Measurements from ENCODE around the gene CHPF.
A peak's percentile ranks its signal among the peaks of the same experiment; 100 is the strongest.

The CHPF gene

GRCh38 chr2:219543596-219544358, at the start of gene CHPF, which contains the start of gene TMEM198:
TSS of gene CHPF (minus strand) at chr2:219543809. CDS start at chr2:219543538, 271 bp downstream.
TSS of gene TMEM198 (plus strand) at chr2:219544028. CDS start at chr2:219544728, 700 bp downstream.
- peak; percentile 94 for DNase-seq (ENCODE audit: low spot score)

DNA sequence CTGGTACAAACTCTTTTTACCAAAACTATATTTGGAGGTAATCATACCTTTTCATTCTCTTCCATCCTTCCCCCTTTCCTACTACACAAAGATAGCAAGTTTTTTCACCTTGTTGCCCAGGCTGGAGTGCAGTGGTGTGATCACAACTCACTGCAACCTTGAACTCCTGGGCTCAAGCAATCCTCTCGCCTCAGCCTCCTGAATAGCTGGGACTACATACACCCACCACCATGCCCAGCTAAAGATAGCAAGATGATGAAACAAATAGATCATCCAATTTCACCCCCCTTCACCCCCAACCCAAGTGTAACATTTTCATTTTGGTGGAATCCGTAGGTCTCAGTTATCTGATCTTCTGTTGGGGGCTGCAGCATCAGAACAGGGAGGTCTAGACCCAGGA, 49.5 kb upstream of the CHPF start:
- DNase-seq (ENCODE audit: low spot score), result no peak

DNA sequence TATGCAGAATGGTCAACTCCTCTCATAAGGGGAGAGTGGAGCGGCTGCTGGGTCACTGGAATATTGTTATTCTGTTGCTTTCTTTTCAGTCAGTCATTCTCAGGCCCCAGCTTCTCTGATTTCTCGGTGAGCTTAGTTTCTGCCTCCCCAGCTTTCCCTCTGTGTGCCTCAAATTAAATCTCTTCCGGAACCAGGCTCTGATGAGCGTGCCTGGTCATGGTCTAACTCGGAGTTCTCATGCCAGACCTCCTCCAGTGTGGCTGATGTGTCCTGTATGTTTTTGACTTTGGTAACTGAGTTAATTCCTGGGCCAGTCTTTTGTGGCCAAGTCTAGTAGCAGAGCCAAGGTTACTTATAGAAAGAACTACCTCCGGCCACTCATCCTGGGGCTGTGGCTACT, 49.1 kb upstream of the CHPF start:
- no peak for DNase-seq (ENCODE audit: low spot score)

DNA sequence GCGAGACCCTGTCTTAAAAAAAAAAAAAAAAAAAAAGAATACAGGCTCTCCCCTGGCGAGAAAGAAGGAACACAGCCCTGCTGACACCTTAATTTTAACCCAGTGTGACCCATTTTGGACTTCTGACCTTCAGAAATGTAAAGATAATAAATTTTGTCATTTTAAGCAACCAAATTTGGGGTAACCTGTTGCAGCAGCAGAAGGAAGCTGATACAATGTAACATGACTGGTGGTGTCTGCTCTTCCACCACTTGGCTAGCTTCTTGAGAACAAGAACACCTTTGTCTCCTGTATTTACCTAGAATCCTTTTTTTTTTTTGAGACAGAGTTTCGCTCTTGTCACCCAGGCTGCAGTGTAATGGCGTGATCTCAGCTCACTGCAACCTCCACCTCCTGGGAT, 47.5 kb upstream of the CHPF start:
- DNase-seq (ENCODE audit: low spot score), result no peak

DNA sequence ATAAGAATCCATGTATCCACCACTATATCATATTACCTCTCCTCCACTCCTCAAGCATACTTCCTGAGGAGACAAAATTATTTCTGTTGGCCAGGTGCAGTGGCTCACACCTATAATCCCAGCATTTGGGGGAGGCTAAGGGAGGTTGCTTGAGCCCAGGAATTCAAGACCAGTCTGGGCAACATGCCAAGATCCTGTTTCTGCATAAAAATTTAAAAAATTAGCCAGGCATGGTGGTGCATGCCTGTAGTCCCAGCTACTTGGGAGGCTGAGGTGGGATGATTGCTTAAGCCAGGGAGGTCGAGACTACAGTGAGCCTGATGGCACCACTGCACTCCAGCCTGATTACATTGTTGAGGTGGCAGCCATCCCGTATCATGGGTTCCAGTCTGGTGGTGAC, 37.7 kb upstream of the CHPF start:
- DNase-seq (ENCODE audit: low spot score), result no peak

- DNase-seq (ENCODE audit: low spot score), result no peak
Observed at GRCh38 chr2:219578811-219579613, 35.4 kb upstream of the CHPF start.

GRCh38 chr2:219576505-219577388, 33.1 kb upstream of the CHPF start:
- no peak for DNase-seq (ENCODE audit: low spot score)

DNA sequence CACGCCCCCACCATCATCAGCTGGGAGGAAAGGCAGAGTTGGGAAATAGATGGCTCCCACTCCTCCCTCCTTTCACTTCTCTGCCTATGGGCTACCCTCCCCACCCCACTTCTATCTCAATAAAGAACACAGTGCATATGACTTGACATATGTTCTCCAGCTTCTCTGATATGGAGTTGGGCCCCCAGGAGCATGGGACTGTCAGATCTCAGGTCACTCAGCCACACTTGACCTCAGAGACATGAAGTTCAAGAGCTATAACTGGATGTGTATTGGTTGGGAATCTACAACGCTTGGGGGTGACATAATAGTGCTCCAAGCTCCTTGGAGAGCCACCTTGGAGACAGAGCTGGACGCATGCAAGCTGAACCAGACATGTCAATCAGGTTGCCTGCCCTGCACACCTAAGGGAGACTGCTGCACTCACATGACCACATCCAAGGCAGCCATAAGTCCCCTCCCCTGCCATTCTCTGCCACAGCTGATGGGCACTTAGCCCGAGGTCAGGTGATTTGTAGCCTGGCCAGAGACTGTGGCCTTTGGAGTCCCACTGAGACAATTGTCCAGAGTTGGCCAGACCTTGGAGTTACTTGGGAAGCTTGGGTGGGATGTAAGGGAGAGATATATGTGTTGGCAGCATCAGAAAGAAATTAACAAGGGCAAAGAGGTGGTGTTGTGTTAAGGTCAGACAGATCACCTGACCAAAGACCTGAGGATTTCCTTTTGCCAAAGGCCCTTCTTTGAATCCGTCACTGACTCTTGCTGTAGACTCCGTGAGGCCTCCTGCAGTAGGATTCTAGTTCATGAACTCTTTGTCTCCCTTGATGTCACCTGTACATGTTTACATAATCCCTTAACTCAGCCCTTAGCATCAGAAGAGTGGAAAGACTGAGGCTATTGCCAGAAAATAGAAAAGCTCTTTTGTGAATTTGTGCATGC, 32.2 kb upstream of the CHPF start:
- no peak for DNase-seq (ENCODE audit: low spot score)

DNA sequence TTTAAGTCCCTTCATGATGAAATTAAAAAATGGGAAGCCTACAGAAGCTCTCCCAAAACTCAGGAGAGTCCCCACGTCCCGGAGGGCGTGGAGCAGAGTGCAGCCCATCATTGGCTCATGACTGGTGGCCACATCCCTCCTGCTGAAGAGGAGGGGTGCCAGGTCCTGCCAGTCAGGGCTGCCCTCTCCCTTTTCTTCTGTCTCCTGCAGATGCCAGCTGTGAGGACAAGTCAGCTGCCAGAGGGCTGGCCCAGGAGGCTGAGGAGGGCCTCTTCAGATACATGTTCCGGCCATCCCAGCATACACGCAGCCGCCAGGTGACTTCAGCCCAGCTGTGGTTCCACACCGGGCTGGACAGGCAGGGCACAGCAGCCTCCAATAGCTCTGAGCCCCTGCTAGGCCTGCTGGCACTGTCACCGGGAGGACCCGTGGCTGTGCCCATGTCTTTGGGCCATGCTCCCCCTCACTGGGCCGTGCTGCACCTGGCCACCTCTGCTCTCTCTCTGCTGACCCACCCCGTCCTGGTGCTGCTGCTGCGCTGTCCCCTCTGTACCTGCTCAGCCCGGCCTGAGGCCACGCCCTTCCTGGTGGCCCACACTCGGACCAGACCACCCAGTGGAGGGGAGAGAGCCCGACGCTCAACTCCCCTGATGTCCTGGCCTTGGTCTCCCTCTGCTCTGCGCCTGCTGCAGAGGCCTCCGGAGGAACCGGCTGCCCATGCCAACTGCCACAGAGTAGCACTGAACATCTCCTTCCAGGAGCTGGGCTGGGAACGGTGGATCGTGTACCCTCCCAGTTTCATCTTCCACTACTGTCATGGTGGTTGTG, 31.1 kb upstream of the CHPF start:
- DNase-seq (ENCODE audit: low spot score), result no peak

GRCh38 chr2:219573166-219573565, 29.6 kb upstream of the CHPF start:
- no peak for DNase-seq (ENCODE audit: low spot score)

DNA sequence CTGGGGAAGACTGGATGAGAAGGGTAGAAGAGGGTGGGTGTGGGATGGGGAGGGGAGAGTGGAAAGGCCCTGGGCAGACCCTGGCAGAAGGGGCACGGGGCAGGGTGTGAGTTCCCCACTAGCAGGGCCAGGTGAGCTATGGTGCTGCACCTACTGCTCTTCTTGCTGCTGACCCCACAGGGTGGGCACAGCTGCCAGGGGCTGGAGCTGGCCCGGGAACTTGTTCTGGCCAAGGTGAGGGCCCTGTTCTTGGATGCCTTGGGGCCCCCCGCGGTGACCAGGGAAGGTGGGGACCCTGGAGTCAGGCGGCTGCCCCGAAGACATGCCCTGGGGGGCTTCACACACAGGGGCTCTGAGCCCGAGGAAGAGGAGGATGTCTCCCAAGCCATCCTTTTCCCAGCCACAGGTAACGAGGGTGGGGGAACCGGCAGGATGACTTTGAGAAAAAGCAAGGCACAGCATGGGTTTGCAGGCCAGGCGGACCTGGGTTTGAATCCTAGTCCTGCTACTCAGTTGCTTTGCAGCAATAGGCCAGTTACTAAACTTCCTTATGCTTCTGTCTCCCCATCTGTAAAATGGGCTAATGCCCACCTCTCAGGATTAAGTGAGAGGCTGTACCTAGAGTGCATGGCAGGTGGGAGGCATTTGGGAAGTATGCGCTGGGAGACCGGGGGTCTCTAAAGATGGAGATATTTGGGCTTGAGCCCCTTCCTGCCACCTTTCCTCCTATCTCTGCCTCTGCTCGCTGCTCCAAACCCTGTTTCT, 28.8 kb upstream of the CHPF start, which contains the start of gene INHA:
TSS of gene INHA (plus strand) at position 74 of the 765 bp plus-strand sequence. CDS start at position 139, 65 bp downstream.
- no peak for DNase-seq (ENCODE audit: low spot score)

DNA sequence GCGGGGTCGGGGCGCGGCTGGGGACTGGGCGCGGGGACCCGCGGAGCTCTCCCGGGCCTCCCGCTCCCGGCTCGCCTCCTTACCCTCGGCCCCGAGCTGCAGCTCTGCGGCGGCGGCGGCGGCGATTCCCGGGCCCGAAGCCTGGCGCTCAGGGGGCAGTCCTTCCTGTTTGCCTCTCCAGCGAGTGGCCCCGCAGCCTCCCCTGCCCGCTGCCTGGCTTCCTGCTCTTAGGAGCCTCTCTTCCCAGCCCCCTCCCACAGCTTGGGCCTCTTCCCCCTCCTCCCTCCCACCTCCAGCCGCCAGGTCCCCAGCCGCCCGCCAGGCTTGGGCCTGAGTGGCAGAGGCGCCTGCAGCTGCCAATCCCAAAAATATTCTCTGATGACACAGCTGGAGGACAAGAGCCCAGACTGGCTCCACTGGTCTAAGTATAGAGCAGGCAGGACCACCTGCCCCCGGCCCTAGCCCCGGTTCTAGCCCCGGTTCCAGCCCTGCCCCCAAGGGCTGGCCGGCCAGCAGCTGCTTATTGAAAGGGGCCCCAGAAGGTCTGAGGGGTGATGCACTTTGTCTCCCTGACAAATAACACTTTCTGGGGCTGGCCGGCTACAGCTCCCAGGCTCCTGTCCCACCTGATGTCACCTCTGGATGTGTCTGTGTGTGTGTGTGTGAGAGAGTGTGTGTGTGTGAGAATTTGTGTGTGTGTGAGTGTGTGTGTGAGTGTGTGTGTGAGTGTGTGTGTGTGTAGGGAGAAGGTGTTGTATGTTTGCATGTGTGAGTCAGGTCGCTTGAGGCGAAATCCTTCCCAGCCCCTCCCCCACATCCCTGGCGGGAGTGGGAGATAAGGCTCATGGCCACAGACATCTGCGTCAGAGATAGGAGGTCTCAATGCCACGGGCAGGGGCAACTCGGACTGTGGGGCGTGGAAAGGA, 28.0 kb upstream of the CHPF start, which contains the start of gene OBSL1:
TSS of gene OBSL1 (minus strand) at position 229 of the 926 bp plus-strand sequence. CDS start 307 bp downstream, outside the sequence.
- DNase-seq (ENCODE audit: low spot score), result peak; percentile 8

GRCh38 chr2:219570924-219571310, 27.3 kb upstream of the CHPF start:
- DNase-seq (ENCODE audit: low spot score), result no peak

GRCh38 chr2:219570194-219570923, 26.8 kb upstream of the CHPF start:
- no peak for DNase-seq (ENCODE audit: low spot score)

DNA sequence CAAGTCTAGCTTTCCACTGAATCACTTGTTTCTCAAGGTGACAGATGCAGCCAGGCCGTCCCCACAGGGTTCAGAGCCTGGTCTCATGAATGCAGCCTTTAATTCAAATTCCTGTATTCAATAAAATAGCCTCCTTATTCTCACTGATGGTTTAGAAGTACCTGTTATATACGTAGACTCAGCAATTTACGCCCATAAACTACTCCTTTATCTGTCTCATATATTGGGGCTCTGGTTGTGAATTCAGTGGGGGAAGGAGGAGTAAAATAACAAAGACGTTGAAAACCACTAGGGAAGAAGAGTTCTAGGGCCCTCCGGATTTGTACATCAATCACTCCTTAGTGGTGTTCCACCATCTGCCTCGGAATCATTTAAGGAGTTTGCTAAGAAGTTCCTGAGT, 26.0 kb upstream of the CHPF start:
- DNase-seq (ENCODE audit: low spot score), result no peak

DNA sequence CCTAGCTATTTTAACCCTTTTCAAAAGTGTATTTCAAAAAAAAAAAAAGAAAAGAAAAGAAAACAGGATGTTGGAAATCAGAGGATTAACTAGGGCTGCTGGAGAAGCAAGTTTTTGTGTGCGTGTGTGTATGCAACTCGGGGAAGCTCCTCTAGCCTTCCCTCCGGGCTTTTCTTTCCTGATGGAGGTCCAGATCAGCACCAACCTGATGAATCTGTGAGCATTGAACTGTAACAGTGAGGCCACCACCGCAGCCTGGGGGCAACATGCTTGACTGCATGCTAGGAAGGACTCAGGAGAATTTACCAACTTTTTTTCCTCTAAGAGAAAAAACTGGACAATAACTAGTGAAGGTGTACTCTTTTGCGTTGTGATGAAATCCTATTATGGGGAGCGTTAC, 25.4 kb upstream of the CHPF start:
- no peak for DNase-seq (ENCODE audit: low spot score)

- DNase-seq (ENCODE audit: low spot score), result no peak
Observed at GRCh38 chr2:219567791-219568361, 24.3 kb upstream of the CHPF start.

All from LoVo (cell line).